Activated CD4-positive, alpha-beta memory T cell treated with anti-CD3 and anti-CD28 coated beads for 36 hours (primary cell): ENCODE results near the gene LIN37. TPM values are rescaled to one million over a fixed set of nuclear protein-coding genes. Genes with fewer than 3 reads are reported as not detected.

ENCODE experiments used
- CTCF ChIA-PET: fragments of 350-600 bp; sonication (Branson Sonifier 250); formaldehyde crosslinking; loops from one replicate; lab custom pipeline; 2021; ENCODE audit warnings: antibody characterized with exemption, inconsistent platforms; lab: Charles Lee
- POLR2A ChIA-PET: fragments of 350-600 bp; sonication (Branson Sonifier 250); formaldehyde crosslinking; loops from one replicate; lab custom pipeline; 2021; ENCODE audit warnings: antibody characterized with exemption; lab: Charles Lee
- DNase-seq: peaks from one replicate; pipeline ENCODE4 v3.0.0-alpha.2; 2020
- H3K27ac Mint-ChIP-seq: one replicate; pipeline ENCODE4 v1.8.0; 2021; ENCODE audit warnings: mixed read lengths
- H3K27me3 Mint-ChIP-seq: one replicate; pipeline ENCODE4 v1.8.0; 2021; ENCODE audit warnings: mixed read lengths
- H3K36me3 Mint-ChIP-seq: one replicate; pipeline ENCODE4 v1.8.0; 2021; ENCODE audit warnings: mixed read lengths
- H3K4me1 Mint-ChIP-seq: one replicate; pipeline ENCODE4 v1.8.0; 2021; ENCODE audit warnings: low read depth, mixed read lengths
- H3K4me3 Mint-ChIP-seq: one replicate; pipeline ENCODE4 v1.8.0; 2021; ENCODE audit warnings: mild to moderate bottlenecking, mixed read lengths
- H3K9me3 Mint-ChIP-seq: one replicate; pipeline ENCODE4 v1.8.0; 2021; ENCODE audit warnings: mixed read lengths
- intact Hi-C: fragments of 100-400 bp; cut with micrococcal nuclease; formaldehyde crosslinking; loops from one replicate; pipeline ENCODE4 v1.15.1; 2023
- total RNA-seq, 2 experiments: library from RNA; stranded (reverse); gene quantifications; one replicate each; pipeline ENCODE4 v1.2.3, GENCODE V29; 2021

Gene LIN37
- total RNA-seq, 2 experiments from 2014 or later = 7.5 TPM

- H3K4me3 Mint-ChIP-seq = no peak overlapping the region
- H3K36me3 Mint-ChIP-seq = peaks cover 17% of the 10 kb centered on the region
- no peaks in the 10 kb centered on the region for H3K9me3 Mint-ChIP-seq
- ChIA-PET POLR2A (no interaction called here), CTCF (no interaction called here)
- H3K27me3 Mint-ChIP-seq = no peaks in the 10 kb centered on the region
- H3K4me1 Mint-ChIP-seq = peaks cover 29% of the 10 kb centered on the region
- DNase-seq = no peak
- intact Hi-C loops = no loop called here
- H3K27ac Mint-ChIP-seq = no peak overlapping the region
These were observed 6.8 kb downstream of the LIN37 start for GRCh38 chr19:35755131-35755549.

- H3K4me3 Mint-ChIP-seq = peak overlapping the region; percentile 26
- H3K9me3 Mint-ChIP-seq = no peaks in the 10 kb centered on the region
- ChIA-PET POLR2A (no interaction called here), CTCF (interaction anchor here (1.0 kb wide), 2 partner anchors 11 to 62 kb away, joined by 3 read pairs; no protein-coding TSS in a partner anchor)
- intact Hi-C loops = no loop called here
- H3K36me3 Mint-ChIP-seq = peaks cover 20% of the 10 kb centered on the region
- DNase-seq = peak; percentile 68
- H3K4me1 Mint-ChIP-seq = peaks cover 27% of the 10 kb centered on the region
- no peak overlapping the region for H3K27ac Mint-ChIP-seq
- H3K27me3 Mint-ChIP-seq = no peaks in the 10 kb centered on the region
These were observed 7.4 kb downstream of the LIN37 start for GRCh38 chr19:35755550-35756376.

- DNase-seq = no peak
- intact Hi-C loops = loop anchor here (1.0 kb wide), 2 partner anchors 43 to 62 kb away; no protein-coding TSS in a partner anchor
- peaks cover 27% of the 10 kb centered on the region for H3K4me1 Mint-ChIP-seq
- no peaks in the 10 kb centered on the region for H3K9me3 Mint-ChIP-seq
- peak within 1 kb of the TSS; percentile 88 for H3K4me3 Mint-ChIP-seq
- H3K27me3 Mint-ChIP-seq = no peaks in the 10 kb centered on the region
- POLR2A ChIA-PET = interaction anchor here (1.4 to 1.5 kb wide), 2 partner anchors 8 to 16 kb away, joined by 3 to 5 read pairs; partner anchors contain the start of gene LIN37
- peak within 1 kb of the TSS; percentile 91 for H3K27ac Mint-ChIP-seq
- H3K36me3 Mint-ChIP-seq = peaks cover 21% of the 10 kb centered on the region
- CTCF ChIA-PET = interaction anchor here (0.6 to 1.0 kb wide), 5 partner anchors 8 to 174 kb away, joined by 3 to 4 read pairs (median 3); partner anchors contain the start of genes IGFLR1 and LIN37
These were observed 8.2 kb downstream of the LIN37 start, which contains the start of gene HSPB6 for GRCh38 chr19:35756377-35757230. HSPB6 (minus strand) TSS chr19:35757029; CDS start chr19:35757008, 21 bp downstream.

GRCh38 chr19:35757231-35757748 is 8.9 kb downstream of the LIN37 start:
- no peaks in the 10 kb centered on the region for H3K27me3 Mint-ChIP-seq
- intact Hi-C loops = loop anchor here (1.0 kb wide), 2 partner anchors 44 to 63 kb away; no protein-coding TSS in a partner anchor
- POLR2A ChIA-PET = interaction anchor here (1.4 to 1.5 kb wide), 2 partner anchors 9 to 16 kb away, joined by 3 to 5 read pairs; partner anchors contain the start of gene LIN37

GRCh38 chr19:35757749-35758608 is 9.6 kb downstream of the LIN37 start, which contains the start of gene PROSER3:
PROSER3 (plus strand) TSS chr19:35758176; CDS start chr19:35758216, 40 bp downstream.
- CTCF ChIA-PET = interaction anchor here (0.6 to 1.0 kb wide), 3 partner anchors 10 to 173 kb away, joined by 3 to 4 read pairs (median 4); partner anchors contain the start of genes IGFLR1 and LIN37
- Mint-ChIP-seq H3K4me3 (peak within 1 kb of the TSS; percentile 88), H3K36me3 (peaks cover 26% of the 10 kb centered on the region), H3K9me3 (no peaks in the 10 kb centered on the region), H3K27me3 (no peaks in the 10 kb centered on the region), H3K4me1 (peaks cover 27% of the 10 kb centered on the region), H3K27ac (peak within 1 kb of the TSS; percentile 91)
- POLR2A ChIA-PET = interaction anchor here (1.4 to 1.5 kb wide), 2 partner anchors 10 to 17 kb away, joined by 3 to 5 read pairs; partner anchors contain the start of gene LIN37
- DNase-seq = peak; percentile 99
- intact Hi-C loops = loop anchor here (1.0 kb wide), 5 partner anchors 10 to 64 kb away; partner anchors contain the start of genes ARHGAP33 and LIN37

More at GRCh38 chr19:35757231-35757748, 8.9 kb downstream of the LIN37 start:
- no peaks in the 10 kb centered on the region for H3K9me3 Mint-ChIP-seq
- H3K4me1 Mint-ChIP-seq = peaks cover 27% of the 10 kb centered on the region
- peak; percentile 57 for DNase-seq
- CTCF ChIA-PET = interaction anchor here (0.6 to 1.0 kb wide), 3 partner anchors 9 to 174 kb away, joined by 3 to 4 read pairs (median 4); partner anchors contain the start of genes IGFLR1 and LIN37
- peak overlapping the region; percentile 91 for H3K27ac Mint-ChIP-seq
- H3K36me3 Mint-ChIP-seq = peaks cover 26% of the 10 kb centered on the region
- peak overlapping the region; percentile 88 for H3K4me3 Mint-ChIP-seq

GRCh38 chr19:35759697-35760096 is 11.3 kb downstream of the LIN37 start:
- no peak overlapping the region for H3K27ac Mint-ChIP-seq
- peak overlapping the region; percentile 36 for H3K4me3 Mint-ChIP-seq
- H3K9me3 Mint-ChIP-seq = no peaks in the 10 kb centered on the region
- ChIA-PET POLR2A (no interaction called here), CTCF (no interaction called here)
- no peaks in the 10 kb centered on the region for H3K27me3 Mint-ChIP-seq
- H3K36me3 Mint-ChIP-seq = peaks cover 24% of the 10 kb centered on the region
- H3K4me1 Mint-ChIP-seq = peaks cover 27% of the 10 kb centered on the region
- intact Hi-C loops = no loop called here
- no peak for DNase-seq

GRCh38 chr19:35760711-35761349 is 12.5 kb downstream of the LIN37 start:
- intact Hi-C loops = no loop called here
- Mint-ChIP-seq H3K4me1 (peaks cover 27% of the 10 kb centered on the region), H3K9me3 (no peaks in the 10 kb centered on the region), H3K27me3 (no peaks in the 10 kb centered on the region), H3K4me3 (no peak overlapping the region), H3K27ac (no peak overlapping the region), H3K36me3 (peaks cover 22% of the 10 kb centered on the region)
- ChIA-PET POLR2A (no interaction called here), CTCF (no interaction called here)
- no peak for DNase-seq

GRCh38 chr19:35764432-35765315 is 16.3 kb downstream of the LIN37 start:
- intact Hi-C loops = no loop called here
- Mint-ChIP-seq H3K36me3 (peaks cover 24% of the 10 kb centered on the region), H3K27me3 (no peaks in the 10 kb centered on the region), H3K4me3 (no peak overlapping the region), H3K9me3 (no peaks in the 10 kb centered on the region), H3K27ac (no peak overlapping the region), H3K4me1 (peaks cover 3% of the 10 kb centered on the region)
- ChIA-PET POLR2A (interaction anchor here (0.7 kb wide), 1 partner anchor 84 kb away, joined by 3 read pairs; no protein-coding TSS in a partner anchor), CTCF (interaction anchor here (0.6 kb wide), 1 partner anchor 320 kb away, joined by 3 read pairs; no protein-coding TSS in a partner anchor)
- no peak for DNase-seq

GRCh38 chr19:35766571-35767104 is 18.3 kb downstream of the LIN37 start:
- Mint-ChIP-seq H3K36me3 (peaks cover 16% of the 10 kb centered on the region), H3K4me1 (no peaks in the 10 kb centered on the region), H3K27me3 (no peaks in the 10 kb centered on the region), H3K27ac (no peak overlapping the region), H3K4me3 (no peak overlapping the region), H3K9me3 (no peaks in the 10 kb centered on the region)
- DNase-seq = no peak
- ChIA-PET POLR2A (no interaction called here), CTCF (no interaction called here)
- intact Hi-C loops = no loop called here
